Endothelial cell (in vitro differentiated cells): ENCODE data around the gene CFAP46. TPM values are rescaled to one million over a fixed set of nuclear protein-coding genes. Genes with fewer than 3 reads are reported as not detected.

ENCODE experiments used
- DNase-seq: peaks from one replicate; pipeline ENCODE4 v3.0.0; 2021; ENCODE audit warnings: low spot score
- H3K27ac Mint-ChIP-seq: one replicate; pipeline ENCODE4 v1.8.0; 2021; ENCODE audit warnings: mixed read lengths, inconsistent platforms; ENCODE audit not compliant: unreplicated experiment
- H3K27me3 Mint-ChIP-seq: one replicate; pipeline ENCODE4 v1.8.0; 2021; ENCODE audit warnings: mild to moderate bottlenecking, moderate library complexity, mixed read lengths, inconsistent platforms; ENCODE audit not compliant: unreplicated experiment
- H3K36me3 Mint-ChIP-seq: one replicate; pipeline ENCODE4 v1.8.0; 2021; ENCODE audit warnings: mild to moderate bottlenecking, low read depth, mixed read lengths, inconsistent platforms; ENCODE audit not compliant: unreplicated experiment
- H3K4me1 Mint-ChIP-seq: one replicate; pipeline ENCODE4 v1.8.0; 2021; ENCODE audit warnings: mild to moderate bottlenecking, mixed read lengths, inconsistent platforms; ENCODE audit not compliant: unreplicated experiment
- H3K4me3 Mint-ChIP-seq: one replicate; pipeline ENCODE4 v1.8.0; 2021; ENCODE audit warnings: mild to moderate bottlenecking, mixed read lengths, inconsistent platforms; ENCODE audit not compliant: unreplicated experiment
- H3K9me3 Mint-ChIP-seq: one replicate; pipeline ENCODE4 v1.8.0; 2021; ENCODE audit warnings: mixed read lengths, inconsistent platforms; ENCODE audit not compliant: unreplicated experiment
- CTCF ChIP-seq: fragments of 200-600 bp; sonication (generic); IDR thresholded peaks from one replicate; pipeline ENCODE4 v1.5.0; 2021; ENCODE audit warnings: antibody characterized with exemption; ENCODE audit not compliant: unreplicated experiment
- total RNA-seq: library from RNA; stranded (reverse); fragmentation: NEBNext Ultra II Directional; extraction: Animal tissue kit (Norgen Biotek cat#: 25700); gene quantifications from one replicate; pipeline ENCODE4 v1.2.1, GENCODE V29; 2021; ENCODE audit not compliant: unreplicated experiment

CFAP46 gene
- total RNA-seq, 1 donor from 2014 or later: 0.95 TPM

DNA sequence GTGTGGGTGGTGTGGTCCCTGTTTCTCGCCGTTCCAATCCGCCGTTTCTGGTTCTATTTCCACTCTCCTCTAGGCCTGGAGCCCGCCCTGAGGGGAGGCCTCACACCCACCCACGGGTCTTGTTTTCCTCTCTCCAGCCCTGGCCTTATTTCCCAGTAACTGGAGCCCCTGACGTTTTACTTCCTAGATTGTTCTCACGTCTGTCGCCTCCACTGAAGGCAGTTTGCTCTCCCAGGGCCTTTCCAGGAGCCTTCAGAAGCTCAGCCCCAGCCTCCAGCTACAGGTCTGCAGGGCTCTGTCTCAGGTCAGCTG, 30.6 kb downstream of the CFAP46 start:
- H3K27me3 Mint-ChIP-seq: peaks cover 3% of the 10 kb centered on the region
- H3K4me1 Mint-ChIP-seq: no peaks in the 10 kb centered on the region
- TF ChIP-seq CTCF: no peak
- H3K4me3 Mint-ChIP-seq: no peak overlapping the region
- H3K27ac Mint-ChIP-seq: no peak overlapping the region
- no peaks in the 10 kb centered on the region for H3K9me3 Mint-ChIP-seq
- no peaks in the 10 kb centered on the region for H3K36me3 Mint-ChIP-seq
- DNase-seq: no peak

DNA sequence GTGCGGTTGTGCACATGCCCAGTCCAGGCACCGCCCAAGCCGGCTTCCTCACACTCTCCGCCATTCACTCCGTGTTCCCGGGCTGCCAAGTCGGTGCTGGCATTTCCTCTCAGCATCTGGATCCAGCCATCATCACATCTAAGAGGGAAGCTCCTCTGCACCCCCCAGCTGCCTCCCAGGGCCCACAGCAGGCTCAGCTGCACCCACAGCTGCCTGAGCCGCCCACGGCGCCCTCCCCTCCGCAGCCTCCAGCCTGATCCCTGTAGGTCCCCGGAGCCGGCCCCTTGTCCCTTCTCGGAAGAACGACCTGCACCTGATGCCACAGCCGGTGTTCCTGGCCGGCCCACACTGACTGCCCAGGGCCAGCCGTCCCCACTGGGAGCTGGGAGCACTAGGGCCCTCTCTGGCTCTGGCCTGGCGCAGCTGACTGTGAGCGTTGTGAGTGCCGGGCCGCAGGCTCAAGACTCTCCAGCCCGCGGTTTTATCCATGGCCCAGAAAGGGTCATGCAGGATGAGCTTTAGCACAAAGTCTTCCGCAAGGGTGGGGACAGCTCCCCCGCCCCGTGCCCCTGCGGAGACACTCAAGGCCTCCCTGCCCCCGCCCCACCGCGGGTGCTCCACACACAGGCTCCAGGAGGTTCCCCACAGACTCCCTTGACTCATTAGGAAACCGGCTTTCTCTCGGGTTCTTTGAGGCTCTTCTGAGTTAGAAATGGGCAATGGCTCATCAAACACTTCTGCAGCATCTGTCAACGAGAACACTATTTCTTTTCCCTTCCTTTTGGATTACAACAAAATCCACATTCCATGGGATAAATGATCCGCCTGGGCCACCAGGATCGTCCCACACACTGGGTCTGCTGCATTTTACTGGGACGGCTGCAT, 31.2 kb downstream of the CFAP46 start:
- no peaks in the 10 kb centered on the region for H3K36me3 Mint-ChIP-seq
- H3K27me3 Mint-ChIP-seq: peaks cover 4% of the 10 kb centered on the region
- H3K4me1 Mint-ChIP-seq: no peaks in the 10 kb centered on the region
- H3K4me3 Mint-ChIP-seq: no peak overlapping the region
- no peak for DNase-seq
- no peak overlapping the region for H3K27ac Mint-ChIP-seq
- TF ChIP-seq CTCF: no peak
- no peaks in the 10 kb centered on the region for H3K9me3 Mint-ChIP-seq

DNA sequence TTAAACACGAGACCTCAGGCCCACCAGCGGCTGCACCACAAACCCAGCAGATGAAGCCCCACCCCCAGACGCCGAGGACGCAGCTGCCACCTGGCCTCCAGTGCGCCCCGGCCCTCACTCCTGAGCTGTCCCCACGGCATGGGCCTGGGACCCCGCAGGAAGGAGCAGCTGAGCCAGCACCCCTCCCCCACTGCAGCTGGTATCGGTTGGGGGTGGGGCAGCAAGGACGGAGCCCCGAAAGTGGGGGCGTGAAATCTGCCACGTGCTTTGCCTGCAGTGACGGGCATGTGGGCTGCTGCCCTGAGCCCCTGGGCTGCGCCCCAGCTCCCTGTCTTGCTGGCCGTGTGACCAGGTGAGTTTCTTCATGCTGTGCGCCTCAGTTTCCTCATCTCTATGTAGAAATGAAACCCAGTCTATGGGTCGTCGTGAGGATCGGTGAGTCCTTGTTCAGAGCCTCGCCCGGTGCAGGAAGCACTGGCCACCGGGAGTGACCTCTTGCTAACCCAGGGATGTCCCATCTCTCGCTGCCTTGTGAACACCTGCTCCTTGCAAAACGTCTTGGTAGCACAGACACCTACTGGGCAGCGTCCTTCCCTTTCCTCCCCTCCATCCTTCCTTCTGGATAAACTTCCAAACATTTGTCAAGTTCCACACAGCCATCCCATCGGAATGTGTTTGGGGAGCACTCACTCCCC, 32.0 kb downstream of the CFAP46 start:
- Mint-ChIP-seq H3K27me3 (peaks cover 4% of the 10 kb centered on the region), H3K9me3 (no peaks in the 10 kb centered on the region), H3K27ac (no peak overlapping the region), H3K4me1 (no peaks in the 10 kb centered on the region), H3K36me3 (peaks cover 2% of the 10 kb centered on the region), H3K4me3 (no peak overlapping the region)
- TF ChIP-seq CTCF: no peak
- no peak for DNase-seq

GRCh38 chr10:132909491-132910071, 32.8 kb downstream of the CFAP46 start:
- Mint-ChIP-seq H3K4me1 (no peaks in the 10 kb centered on the region), H3K9me3 (no peaks in the 10 kb centered on the region), H3K27ac (no peak overlapping the region), H3K36me3 (peaks cover 6% of the 10 kb centered on the region), H3K4me3 (no peak overlapping the region), H3K27me3 (peaks cover 4% of the 10 kb centered on the region)
- no peak for TF ChIP-seq CTCF
- DNase-seq: no peak
